ENCODE data around the gene ELF5.

The ELF5 gene

GRCh38 chr11:34521265-34521664, 7.7 kb upstream of the ELF5 start:
- no peak for DNase-seq

- DNase-seq = no peak
Measured at GRCh38 chr11:34519595-34520235, 6.1 kb upstream of the ELF5 start.

DNA sequence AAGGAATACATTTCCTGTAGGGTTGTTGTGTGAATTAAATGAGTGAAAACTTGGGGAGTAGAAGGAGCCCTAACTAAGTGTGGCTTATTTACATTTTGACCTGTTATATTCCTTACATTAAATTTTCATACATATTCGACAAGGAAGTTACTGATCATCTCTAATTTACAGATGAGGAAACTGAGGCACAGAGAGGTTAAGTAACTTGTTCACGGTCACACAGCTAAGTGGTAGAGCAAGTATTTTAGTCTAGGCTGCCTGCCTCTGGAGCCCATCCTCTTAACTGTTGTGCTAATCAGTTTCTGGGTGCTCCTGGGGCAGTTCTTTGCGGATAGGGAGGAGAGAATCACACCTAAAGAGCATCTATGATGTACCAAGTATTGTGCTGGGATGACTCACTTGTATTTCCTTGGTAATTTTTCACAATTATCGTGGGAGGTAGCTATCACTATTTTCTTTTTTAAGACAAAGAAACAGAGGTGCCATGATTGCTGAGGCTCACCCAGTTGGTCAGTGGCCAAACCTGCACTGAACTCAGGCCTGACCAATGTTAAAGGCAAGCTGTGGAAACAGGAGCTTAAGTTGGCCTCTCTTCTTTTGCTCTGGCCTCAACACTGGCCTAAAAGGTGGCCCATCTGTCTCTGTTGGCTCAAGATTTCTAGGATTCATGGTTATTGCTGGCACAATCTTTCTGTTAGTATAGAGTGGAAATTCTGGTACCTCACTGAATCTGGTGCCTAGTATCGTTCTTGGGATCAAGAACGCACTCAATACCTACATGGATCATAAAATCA, 2.9 kb upstream of the ELF5 start:
- DNase-seq = no peak

DNA sequence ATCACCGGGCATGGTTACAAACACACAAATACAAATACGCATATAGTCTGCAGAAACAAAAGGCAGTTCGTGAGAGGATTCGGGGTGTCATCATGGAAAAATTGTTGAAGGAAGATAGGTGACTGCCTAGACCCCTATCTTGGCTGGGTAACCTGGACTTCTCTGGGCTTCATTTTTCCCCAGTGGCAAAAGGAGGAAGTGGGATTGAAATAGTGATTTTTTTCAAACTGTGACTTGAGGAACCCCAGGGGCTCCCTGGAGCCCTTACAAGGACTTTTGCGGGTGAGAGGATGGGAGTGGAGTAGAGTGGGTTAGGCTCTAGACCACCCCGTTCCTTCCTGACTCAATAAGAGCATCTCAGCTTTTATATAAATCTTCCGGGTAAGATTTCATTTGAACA, 1.0 kb upstream of the ELF5 start:
- no peak for DNase-seq

GRCh38 chr11:34512840-34513681, 533 bp downstream of the ELF5 start:
- no peak for DNase-seq

- DNase-seq = no peak
Measured at GRCh38 chr11:34510673-34511072, 2.9 kb downstream of the ELF5 start.

DNA sequence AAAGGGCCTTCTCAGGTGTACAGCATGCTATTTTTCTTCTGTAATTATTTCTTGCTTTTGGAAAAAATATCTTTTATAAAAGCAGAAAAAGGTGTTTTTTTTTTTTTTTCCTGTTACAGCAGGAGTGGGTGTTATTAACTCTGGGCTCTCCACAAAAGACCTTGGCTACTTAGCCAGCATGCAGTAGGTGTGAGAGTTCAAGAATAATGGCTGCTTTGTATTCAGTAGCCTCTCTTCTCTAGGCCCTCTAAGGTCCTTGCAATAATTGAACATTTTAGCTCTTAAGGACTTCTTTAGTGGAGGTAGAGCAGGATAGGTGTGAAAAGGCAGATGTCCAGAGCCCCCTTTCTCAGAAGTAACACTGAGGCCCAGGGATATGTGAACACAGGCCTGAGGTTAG, 3.4 kb downstream of the ELF5 start:
- DNase-seq = no peak

GRCh38 chr11:34509336-34509876, 4.2 kb downstream of the ELF5 start:
- DNase-seq = no peak

DNA sequence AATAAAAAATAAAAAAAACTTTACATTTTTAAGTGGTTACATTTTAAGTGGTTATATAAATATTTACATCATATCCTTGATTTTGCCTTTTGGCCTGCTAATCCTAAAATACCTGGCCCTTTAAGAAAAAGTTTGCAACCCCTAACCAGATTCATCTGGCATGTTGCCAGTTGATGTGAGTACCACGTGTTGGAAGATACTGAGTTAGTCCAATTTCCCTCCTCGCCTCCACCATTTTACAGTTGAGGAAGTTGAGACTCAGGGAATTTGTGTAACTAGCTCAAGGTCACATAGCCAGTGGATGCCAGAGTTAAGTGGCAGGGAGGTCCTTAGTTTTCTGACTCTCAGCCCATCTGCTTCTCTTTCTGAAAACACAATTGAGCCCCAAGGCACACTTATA, 5.1 kb downstream of the ELF5 start:
- DNase-seq = no peak

- DNase-seq = no peak
Measured at GRCh38 chr11:34507610-34508009, 6.0 kb downstream of the ELF5 start.

DNA sequence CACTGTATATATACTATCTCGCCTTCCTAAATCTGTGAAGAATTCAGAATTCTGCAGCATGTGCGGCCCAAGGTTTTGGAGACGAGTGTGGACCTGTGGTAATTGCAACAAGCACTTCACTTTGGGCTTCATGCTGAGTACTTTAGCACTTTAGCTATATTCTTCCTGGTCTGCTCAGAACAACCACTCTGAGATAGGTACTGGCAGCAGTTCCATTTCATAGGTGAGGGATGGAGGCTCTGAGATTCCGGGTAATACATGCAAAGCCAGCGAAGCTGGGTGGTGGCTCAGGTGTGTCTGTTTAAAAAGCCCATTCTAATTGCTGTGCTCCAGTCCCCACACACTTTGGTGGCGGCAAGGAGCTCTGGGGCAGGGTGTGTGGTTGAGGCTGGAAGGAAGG, 6.4 kb downstream of the ELF5 start:
- DNase-seq = no peak

GRCh38 chr11:34505874-34506273, 7.7 kb downstream of the ELF5 start:
- DNase-seq = no peak

DNA sequence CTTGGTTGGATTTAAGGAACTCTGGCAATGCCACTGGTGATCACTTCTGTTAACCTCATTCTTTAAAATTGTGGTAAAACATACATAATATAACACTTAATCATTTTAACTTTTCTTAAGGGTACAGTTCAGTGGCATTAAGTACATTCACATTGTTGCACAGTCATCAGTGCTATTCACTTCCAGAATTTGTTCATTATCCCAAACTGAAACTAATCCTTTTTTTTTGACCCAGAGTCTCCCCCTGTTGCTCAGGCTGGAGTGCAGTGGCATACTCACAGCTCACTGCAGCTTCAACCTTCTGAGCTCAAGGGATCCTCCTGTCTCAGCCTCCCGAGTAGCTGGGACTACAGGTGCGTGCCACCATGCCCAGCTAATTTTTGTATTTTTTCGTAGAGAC, 10.6 kb downstream of the ELF5 start:
- no peak for DNase-seq

DNA sequence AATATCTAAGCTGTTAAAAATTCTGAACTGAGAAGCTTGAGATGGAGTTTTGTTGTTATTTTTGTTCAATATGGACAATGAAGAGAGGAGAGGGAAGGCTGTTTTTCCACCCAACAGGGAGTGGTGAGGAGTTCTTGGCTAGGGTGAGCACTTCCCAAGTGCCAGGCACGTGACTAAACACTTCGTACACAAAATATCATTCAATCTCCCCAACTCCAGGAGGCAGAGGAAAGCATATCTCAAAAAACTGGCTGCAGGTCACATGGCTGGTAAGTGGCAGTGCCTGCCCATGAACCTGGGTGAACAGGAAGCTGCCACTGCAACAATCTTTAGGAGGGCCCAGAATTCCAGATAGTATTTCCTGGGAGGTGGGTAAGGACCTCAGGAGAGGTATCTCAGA, 11.6 kb downstream of the ELF5 start:
- DNase-seq = no peak

- DNase-seq = no peak
Measured at GRCh38 chr11:34501500-34501899, 12.1 kb downstream of the ELF5 start.

GRCh38 chr11:34499719-34500500, 13.7 kb downstream of the ELF5 start:
- DNase-seq = no peak

DNA sequence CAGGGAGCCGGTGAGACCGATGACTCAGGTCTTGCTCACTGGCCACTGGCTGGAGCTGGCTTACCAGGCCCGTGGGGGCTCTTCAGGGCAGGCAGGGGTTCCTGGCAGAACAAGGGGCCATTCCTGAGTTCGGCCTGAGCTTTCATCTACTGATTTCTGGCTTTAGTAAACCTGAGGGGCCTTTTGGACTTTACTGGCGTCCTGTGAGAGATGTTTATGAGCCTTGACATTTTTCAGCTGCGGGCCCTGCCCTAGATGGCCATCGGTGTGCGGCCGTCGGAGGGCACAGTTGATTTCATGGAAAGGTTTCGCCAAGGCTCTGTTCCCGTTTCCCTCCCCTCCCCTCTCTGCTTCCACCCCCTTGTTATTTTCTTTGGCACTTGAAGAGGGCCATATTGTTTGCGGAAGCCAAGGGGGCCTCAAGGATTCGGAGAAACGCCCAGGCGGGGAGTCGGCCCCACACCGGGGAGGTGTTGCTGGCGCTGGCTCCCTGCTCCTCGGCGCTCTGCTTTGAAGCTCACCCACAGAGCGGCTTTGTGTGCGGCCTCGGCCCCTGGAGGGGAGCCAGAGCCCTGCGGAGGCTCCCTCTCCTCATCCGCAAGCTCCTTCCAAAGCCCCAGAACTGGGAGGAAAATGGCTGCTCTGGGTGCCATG, 17.7 kb downstream of the ELF5 start:
- no peak for DNase-seq

GRCh38 chr11:34495239-34495723, 18.3 kb downstream of the ELF5 start:
- DNase-seq = no peak

DNA sequence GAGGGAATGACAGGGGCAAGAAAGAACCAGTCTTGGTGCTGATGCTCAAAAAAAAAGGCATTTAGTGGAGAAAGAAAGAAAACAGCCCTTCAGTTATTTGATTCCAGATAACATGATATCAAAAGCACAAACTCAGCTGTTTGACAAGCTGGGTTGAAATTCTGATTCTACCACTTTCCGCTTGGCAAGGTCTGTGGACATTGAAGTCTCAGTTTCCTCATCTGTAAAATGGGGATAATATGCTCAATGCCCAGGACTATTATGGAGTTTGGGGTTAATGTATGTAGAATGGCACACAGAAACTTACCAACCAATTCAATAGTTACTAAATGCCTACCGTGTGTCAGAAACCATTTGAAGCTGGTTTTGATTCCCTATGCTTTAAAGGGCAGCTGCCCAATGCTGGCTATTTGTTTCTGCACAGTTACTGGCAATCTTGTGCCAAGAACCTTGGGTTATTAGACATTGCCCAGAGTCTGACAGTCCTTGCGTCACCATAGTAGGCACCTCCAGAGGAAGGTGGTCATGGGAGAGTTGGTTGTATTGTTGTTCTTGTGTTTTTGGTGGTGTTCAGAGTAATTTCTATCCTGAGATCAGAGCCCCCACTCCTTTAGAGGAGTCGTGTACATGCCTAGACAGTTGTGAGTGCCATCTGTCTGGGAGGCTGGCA, 19.5 kb downstream of the ELF5 start:
- DNase-seq = no peak

DNA sequence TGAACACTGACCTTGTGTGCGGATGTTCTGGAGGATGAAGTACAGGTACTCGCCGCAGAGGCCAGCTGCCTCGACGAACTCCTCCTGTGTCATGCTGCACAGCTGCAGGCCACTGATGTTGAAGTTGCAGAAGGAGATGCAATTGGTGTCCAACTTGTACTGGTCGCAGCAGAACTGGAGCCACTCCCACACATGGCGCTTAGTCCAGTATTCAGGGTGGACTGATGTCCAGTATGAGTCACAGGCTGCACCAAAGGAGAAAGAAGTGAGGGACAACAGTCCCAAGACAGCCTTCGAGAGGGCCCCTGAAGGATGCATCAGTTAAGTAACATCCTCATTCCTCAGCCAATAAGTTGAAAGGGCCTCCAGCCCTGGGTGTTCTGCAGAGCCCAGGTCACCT, 20.1 kb downstream of the ELF5 start:
- no peak for DNase-seq

- peak; percentile 22 for DNase-seq
Measured at GRCh38 chr11:34492806-34493414, 20.7 kb downstream of the ELF5 start.
